Measurements from ENCODE around the gene ST3GAL4. TPM values are rescaled to one million over a fixed set of nuclear protein-coding genes. Genes with fewer than 3 reads are reported as not detected.

Gene ST3GAL4
- total RNA-seq, 1 experiment from 2014 or later: 17.3 TPM

- TF ChIP-seq ZNF532 (CRISPR knock-in tag; IDR thresholded peaks at IDR 0.05; ENCODE audit: borderline replicate concordance) (no peak), ZNF263 (CRISPR knock-in tag; IDR thresholded peaks at IDR 0.05; ENCODE audit: low read depth) (no peak), NFATC4 (CRISPR knock-in tag; IDR thresholded peaks at IDR 0.05) (no peak), MXD4 (CRISPR knock-in tag; IDR thresholded peaks at IDR 0.05; ENCODE audit: borderline replicate concordance) (no peak), E2F1 (CRISPR knock-in tag; IDR thresholded peaks at IDR 0.05) (no peak)
- TF ChIP-seq, protein P1, sequence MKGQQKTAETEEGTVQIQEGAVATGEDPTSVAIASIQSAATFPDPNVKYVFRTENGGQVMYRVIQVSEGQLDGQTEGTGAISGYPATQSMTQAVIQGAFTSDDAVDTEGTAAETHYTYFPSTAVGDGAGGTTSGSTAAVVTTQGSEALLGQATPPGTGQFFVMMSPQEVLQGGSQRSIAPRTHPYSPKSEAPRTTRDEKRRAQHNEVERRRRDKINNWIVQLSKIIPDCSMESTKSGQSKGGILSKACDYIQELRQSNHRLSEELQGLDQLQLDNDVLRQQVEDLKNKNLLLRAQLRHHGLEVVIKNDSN (CRISPR knock-in tag; IDR thresholded peaks at IDR 0.05): no peak
- TF ChIP-seq, protein P2, sequence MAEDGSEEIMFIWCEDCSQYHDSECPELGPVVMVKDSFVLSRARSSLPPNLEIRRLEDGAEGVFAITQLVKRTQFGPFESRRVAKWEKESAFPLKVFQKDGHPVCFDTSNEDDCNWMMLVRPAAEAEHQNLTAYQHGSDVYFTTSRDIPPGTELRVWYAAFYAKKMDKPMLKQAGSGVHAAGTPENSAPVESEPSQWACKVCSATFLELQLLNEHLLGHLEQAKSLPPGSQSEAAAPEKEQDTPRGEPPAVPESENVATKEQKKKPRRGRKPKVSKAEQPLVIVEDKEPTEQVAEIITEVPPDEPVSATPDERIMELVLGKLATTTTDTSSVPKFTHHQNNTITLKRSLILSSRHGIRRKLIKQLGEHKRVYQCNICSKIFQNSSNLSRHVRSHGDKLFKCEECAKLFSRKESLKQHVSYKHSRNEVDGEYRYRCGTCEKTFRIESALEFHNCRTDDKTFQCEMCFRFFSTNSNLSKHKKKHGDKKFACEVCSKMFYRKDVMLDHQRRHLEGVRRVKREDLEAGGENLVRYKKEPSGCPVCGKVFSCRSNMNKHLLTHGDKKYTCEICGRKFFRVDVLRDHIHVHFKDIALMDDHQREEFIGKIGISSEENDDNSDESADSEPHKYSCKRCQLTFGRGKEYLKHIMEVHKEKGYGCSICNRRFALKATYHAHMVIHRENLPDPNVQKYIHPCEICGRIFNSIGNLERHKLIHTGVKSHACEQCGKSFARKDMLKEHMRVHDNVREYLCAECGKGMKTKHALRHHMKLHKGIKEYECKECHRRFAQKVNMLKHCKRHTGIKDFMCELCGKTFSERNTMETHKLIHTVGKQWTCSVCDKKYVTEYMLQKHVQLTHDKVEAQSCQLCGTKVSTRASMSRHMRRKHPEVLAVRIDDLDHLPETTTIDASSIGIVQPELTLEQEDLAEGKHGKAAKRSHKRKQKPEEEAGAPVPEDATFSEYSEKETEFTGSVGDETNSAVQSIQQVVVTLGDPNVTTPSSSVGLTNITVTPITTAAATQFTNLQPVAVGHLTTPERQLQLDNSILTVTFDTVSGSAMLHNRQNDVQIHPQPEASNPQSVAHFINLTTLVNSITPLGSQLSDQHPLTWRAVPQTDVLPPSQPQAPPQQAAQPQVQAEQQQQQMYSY (CRISPR knock-in tag; IDR thresholded peaks at IDR 0.05): no peak
- TF ChIP-seq, protein P3, sequence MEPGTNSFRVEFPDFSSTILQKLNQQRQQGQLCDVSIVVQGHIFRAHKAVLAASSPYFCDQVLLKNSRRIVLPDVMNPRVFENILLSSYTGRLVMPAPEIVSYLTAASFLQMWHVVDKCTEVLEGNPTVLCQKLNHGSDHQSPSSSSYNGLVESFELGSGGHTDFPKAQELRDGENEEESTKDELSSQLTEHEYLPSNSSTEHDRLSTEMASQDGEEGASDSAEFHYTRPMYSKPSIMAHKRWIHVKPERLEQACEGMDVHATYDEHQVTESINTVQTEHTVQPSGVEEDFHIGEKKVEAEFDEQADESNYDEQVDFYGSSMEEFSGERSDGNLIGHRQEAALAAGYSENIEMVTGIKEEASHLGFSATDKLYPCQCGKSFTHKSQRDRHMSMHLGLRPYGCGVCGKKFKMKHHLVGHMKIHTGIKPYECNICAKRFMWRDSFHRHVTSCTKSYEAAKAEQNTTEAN (CRISPR knock-in tag; IDR thresholded peaks at IDR 0.05): no peak
These were observed 4.1 kb downstream of the ST3GAL4 start (continued) for GRCh38 chr11:126359431-126360048.

GRCh38 chr11:126360049-126360446, 4.6 kb downstream of the ST3GAL4 start:
- H3K27ac Mint-ChIP-seq: no peak overlapping the region
- H3K9me3 Mint-ChIP-seq: no peaks in the 10 kb centered on the region
- no peaks in the 10 kb centered on the region for H3K27me3 Mint-ChIP-seq (ENCODE audit: low read depth)
- H3K36me3 Mint-ChIP-seq: no peaks in the 10 kb centered on the region
- CTCF ChIA-PET: interaction anchor here (2.4 to 3.2 kb wide), 2 partner anchors 50 to 120 kb away, joined by 9 to 17 read pairs; no protein-coding TSS in a partner anchor
- POLR2A ChIA-PET: no interaction called here
- peaks cover 34% of the 10 kb centered on the region for H3K4me1 Mint-ChIP-seq
- DNase-seq (ENCODE audit: low spot score): no peak
- ATAC-seq: no peak
- H3K4me3 Mint-ChIP-seq: no peak overlapping the region
- TF ChIP-seq, protein P4, sequence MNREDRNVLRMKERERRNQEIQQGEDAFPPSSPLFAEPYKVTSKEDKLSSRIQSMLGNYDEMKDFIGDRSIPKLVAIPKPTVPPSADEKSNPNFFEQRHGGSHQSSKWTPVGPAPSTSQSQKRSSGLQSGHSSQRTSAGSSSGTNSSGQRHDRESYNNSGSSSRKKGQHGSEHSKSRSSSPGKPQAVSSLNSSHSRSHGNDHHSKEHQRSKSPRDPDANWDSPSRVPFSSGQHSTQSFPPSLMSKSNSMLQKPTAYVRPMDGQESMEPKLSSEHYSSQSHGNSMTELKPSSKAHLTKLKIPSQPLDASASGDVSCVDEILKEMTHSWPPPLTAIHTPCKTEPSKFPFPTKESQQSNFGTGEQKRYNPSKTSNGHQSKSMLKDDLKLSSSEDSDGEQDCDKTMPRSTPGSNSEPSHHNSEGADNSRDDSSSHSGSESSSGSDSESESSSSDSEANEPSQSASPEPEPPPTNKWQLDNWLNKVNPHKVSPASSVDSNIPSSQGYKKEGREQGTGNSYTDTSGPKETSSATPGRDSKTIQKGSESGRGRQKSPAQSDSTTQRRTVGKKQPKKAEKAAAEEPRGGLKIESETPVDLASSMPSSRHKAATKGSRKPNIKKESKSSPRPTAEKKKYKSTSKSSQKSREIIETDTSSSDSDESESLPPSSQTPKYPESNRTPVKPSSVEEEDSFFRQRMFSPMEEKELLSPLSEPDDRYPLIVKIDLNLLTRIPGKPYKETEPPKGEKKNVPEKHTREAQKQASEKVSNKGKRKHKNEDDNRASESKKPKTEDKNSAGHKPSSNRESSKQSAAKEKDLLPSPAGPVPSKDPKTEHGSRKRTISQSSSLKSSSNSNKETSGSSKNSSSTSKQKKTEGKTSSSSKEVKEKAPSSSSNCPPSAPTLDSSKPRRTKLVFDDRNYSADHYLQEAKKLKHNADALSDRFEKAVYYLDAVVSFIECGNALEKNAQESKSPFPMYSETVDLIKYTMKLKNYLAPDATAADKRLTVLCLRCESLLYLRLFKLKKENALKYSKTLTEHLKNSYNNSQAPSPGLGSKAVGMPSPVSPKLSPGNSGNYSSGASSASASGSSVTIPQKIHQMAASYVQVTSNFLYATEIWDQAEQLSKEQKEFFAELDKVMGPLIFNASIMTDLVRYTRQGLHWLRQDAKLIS (CRISPR knock-in tag; IDR thresholded peaks at IDR 0.05; ENCODE audit: borderline replicate concordance): no peak
- TF ChIP-seq CTCF (IDR thresholded peaks at IDR 0.05) (no peak), E2F4 (CRISPR knock-in tag; IDR thresholded peaks at IDR 0.05; ENCODE audit: borderline replicate concordance, low read depth) (no peak), PRRX2 (CRISPR knock-in tag; IDR thresholded peaks at IDR 0.05) (no peak), NR3C1 (CRISPR knock-in tag; conservative IDR thresholded peaks at IDR 0.05; ENCODE audit: low read depth) (no peak), ZSCAN18 (CRISPR knock-in tag; IDR thresholded peaks at IDR 0.05) (no peak), ETV6 (CRISPR knock-in tag; IDR thresholded peaks at IDR 0.05) (no peak)
